ENCODE results near the gene CDK14.

GRCh38 chr7:90853205-90853604, 257.1 kb downstream of the CDK14 start:
- TF ChIP-seq, protein P1, sequence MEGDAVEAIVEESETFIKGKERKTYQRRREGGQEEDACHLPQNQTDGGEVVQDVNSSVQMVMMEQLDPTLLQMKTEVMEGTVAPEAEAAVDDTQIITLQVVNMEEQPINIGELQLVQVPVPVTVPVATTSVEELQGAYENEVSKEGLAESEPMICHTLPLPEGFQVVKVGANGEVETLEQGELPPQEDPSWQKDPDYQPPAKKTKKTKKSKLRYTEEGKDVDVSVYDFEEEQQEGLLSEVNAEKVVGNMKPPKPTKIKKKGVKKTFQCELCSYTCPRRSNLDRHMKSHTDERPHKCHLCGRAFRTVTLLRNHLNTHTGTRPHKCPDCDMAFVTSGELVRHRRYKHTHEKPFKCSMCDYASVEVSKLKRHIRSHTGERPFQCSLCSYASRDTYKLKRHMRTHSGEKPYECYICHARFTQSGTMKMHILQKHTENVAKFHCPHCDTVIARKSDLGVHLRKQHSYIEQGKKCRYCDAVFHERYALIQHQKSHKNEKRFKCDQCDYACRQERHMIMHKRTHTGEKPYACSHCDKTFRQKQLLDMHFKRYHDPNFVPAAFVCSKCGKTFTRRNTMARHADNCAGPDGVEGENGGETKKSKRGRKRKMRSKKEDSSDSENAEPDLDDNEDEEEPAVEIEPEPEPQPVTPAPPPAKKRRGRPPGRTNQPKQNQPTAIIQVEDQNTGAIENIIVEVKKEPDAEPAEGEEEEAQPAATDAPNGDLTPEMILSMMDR (IDR thresholded peaks at IDR 0.05), result no peak
- TF ChIP-seq PRDM15 (CRISPR knock-in tag; IDR thresholded peaks at IDR 0.05), result no peak
- TF ChIP-seq, protein P2, sequence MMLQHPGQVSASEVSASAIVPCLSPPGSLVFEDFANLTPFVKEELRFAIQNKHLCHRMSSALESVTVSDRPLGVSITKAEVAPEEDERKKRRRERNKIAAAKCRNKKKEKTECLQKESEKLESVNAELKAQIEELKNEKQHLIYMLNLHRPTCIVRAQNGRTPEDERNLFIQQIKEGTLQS (CRISPR knock-in tag; conservative IDR thresholded peaks at IDR 0.05), result no peak
